Erythroblast (primary cell): ENCODE measurements around the gene SORL1-AS1.
"Not testable (repeated sequence)": the region's sequence is repeated elsewhere in the genome, so short reads cannot be mapped to it uniquely, and the experiment has no call there.

ENCODE experiments used
- DNase-seq, 2 experiments: peaks; one replicate each; lab custom pipeline; 2025; lab: John Stamatoyannopoulos, UW
- GATA1 ChIP-seq: IDR thresholded peaks from 2 replicates; pipeline ENCODE4 v1.6.1; 2011; ENCODE audit warnings: low read depth, mild to moderate bottlenecking, control low read depth, low read length, moderate library complexity
- POLR2A ChIP-seq: IDR thresholded peaks from 2 replicates; pipeline ENCODE4 v1.6.1; 2011; ENCODE audit warnings: mild to moderate bottlenecking, low read length

The SORL1-AS1 gene

DNA sequence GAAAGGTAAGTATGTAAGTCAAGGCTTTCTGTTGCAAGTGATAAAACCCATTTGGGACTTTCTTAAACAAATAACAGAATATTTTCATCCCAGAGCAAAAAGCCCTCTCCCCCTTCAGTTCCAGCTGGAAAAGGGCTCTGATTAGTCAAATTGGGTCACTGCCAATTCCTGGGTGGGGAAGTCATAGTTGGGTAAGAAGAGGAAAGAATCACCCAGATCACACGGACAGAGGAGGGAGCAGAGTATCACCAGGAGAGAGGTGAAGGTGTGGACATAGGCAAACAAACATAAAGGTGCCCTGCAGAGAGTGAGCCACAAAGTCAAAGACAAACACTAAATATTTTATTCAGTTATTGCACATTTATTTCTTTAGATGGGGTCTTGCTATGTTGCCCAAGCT lies 36.9 kb downstream of the SORL1-AS1 start:
- TF ChIP-seq GATA1 = no peak
- TF ChIP-seq POLR2A = no peak
- no peak for DNase-seq

DNA sequence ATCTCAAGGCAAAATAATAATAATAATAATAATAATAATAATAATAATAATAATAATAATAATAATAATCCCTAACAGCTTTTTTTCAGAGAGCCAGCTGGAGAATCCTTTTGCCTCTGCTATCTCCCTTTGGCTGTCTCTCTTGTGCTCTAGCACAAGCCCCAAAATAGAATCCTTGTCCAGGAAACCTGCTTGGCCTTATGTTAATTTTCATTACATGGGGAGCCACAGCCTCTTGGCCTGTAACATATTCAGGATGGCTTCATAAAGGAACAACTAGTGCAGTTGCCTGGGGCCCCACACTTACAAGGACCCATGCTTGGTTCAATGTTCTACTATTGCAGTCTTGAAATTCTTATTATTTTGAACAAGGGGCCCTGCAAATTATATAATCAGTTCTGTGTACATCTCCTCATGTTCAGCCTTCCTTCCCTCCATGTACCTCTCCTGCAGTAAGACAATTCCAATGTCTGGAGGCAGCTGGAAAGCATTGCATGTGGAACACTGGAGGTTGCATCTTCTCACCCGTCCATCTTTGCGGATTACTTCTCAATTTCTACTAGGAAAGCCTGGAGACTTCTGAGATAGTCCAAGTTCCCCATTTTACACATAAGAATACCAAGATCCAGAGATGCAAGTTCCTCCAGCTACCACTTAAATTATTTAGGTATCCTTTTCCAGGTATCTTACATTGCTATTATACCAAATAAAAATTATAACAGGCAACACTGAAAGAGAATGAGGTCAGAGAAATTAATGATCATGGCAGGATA lies 38.4 kb downstream of the SORL1-AS1 start:
- DNase-seq = no peak
- TF ChIP-seq GATA1 = no peak
- no peak for TF ChIP-seq POLR2A

DNA sequence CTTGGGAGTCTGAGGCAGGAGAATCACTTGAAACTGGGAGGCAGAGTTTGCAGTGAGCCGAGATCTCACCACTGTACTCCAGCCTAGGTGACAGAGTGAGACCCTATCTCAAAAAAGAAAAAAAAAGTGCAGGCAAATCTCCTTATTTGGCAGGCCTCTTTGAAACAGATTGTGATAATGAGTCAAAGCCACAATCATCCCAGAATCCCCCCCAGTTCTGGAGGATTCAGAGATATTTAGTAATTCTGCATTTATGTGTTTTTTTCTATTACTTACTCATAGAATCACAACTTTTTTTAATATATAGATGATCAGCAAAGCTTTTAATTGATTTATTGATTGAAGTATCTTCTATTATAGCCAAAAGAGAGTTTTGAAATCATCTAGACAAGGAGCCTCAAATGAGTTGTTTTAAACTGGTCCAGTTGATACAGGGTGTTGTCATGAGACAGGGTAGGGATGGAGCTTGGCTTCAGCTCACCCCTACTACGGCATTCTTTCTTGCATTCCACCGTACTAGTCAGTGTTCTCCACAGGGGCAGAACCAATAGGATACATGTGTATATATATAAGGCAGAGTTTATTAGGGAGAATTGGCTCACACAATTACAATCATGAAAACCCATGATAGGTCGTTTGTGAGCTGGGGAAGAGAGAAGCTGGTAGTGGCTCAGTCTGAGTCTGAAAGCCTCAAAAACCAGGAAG lies 39.9 kb downstream of the SORL1-AS1 start:
- TF ChIP-seq GATA1 (no peak), POLR2A (no peak)

DNA sequence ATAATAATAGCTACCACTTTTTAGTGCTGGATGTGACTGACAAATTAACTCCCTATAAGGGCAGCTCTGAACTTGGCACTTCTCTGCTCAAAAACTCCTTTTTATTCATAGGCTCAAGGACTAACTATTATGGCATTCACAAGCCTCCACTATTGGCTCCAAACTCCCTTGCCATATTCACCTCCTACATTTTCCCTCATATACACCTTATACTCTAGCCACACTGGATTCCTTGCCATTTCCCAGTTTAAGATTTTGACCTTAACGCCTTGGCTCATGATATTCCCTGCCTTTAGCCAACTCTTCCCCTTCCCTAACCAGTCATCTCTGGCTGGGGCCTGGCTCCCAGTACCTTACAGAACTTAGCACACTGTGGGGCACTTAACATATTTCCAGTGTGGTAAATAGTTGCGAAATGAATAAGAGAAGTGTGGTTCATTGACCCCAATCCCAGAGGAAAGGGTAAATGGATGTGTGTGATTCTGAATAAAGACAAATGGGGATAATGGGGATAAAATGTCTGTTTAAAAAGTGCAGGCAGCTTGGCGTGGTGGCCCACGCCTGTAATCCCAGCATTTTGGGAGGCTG lies 40.7 kb downstream of the SORL1-AS1 start:
- no peak for TF ChIP-seq POLR2A
- no peak for DNase-seq

More for the DNA sequence above, 39.9 kb downstream of the SORL1-AS1 start:
- DNase-seq = no peak

- not testable (repeated sequence) for DNase-seq
Observed at GRCh38 chr11:121411330-121411729, 41.4 kb downstream of the SORL1-AS1 start.

DNA sequence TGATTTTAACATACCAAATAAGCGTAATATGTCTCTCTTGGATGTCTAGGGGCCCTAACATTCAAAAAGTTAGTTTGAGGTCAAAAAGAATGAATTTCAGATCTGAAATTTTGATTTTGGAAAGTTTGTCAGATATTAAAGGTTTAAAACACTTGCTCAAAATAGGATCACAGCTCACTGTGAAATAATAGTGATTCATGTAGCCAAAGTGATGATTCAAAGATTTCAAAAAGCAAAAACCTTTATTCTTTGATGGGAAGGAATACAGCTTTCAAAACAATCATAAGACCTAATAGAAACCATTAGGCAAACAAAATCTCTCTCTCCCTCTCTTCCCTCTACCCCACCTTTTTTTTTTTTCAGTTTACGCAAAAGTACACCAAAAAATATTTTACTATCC lies 42.7 kb downstream of the SORL1-AS1 start:
- DNase-seq = not testable (repeated sequence)

GRCh38 chr11:121408830-121409229 lies 43.9 kb downstream of the SORL1-AS1 start:
- no peak for DNase-seq
- TF ChIP-seq GATA1 = no peak
- no peak for TF ChIP-seq POLR2A

- TF ChIP-seq GATA1 = no peak
- TF ChIP-seq POLR2A = no peak
- no peak for DNase-seq
Observed at GRCh38 chr11:121406291-121406690, 46.5 kb downstream of the SORL1-AS1 start.

- DNase-seq = no peak
- no peak for TF ChIP-seq POLR2A
- TF ChIP-seq GATA1 = no peak
Observed at GRCh38 chr11:121405646-121406045, 47.1 kb downstream of the SORL1-AS1 start.

DNA sequence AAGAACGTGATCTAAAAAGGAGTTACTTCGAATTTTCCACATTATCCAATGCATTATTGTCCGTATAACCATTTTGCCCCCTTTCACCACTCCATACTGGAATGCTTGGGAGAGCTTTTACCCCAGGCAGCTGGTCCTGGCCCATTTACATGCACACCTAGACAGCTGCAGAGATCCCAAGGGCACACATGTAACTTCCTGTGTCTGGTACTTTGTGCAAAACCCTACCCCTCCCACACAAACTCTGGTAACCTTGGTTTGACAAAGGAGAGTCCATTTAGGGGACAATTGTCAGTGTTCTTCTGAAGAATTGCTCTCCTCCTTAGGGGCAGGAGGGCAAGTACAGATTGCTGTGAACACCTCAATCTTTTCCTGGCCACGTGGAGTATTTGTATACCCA lies 58.0 kb downstream of the SORL1-AS1 start:
- TF ChIP-seq POLR2A = no peak
- TF ChIP-seq GATA1 = no peak

DNA sequence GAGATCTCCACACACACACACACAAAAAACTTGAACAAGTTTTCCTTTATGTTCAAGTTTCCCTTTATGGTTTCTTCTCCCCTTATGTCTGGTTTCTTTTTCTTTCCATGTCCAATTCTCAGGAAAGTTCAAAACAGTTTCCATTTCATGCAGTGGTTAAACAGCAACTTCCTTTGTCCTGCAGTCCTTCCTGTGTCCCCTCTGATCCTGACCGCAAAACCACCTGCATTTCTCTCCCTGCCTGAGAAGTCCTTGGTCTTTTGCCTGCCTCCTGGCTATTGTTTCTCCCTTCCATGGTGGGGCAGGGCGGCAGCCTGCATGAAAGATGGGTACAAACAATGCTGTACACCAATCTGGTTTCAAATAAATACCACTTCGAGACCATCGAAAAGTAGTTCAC lies 58.9 kb downstream of the SORL1-AS1 start:
- TF ChIP-seq POLR2A (no peak), GATA1 (no peak)
- no peak for DNase-seq

More for the DNA sequence above, 58.0 kb downstream of the SORL1-AS1 start:
- no peak for DNase-seq

GRCh38 chr11:121391914-121392313 lies 60.9 kb downstream of the SORL1-AS1 start:
- no peak for TF ChIP-seq GATA1
- TF ChIP-seq POLR2A = no peak

DNA sequence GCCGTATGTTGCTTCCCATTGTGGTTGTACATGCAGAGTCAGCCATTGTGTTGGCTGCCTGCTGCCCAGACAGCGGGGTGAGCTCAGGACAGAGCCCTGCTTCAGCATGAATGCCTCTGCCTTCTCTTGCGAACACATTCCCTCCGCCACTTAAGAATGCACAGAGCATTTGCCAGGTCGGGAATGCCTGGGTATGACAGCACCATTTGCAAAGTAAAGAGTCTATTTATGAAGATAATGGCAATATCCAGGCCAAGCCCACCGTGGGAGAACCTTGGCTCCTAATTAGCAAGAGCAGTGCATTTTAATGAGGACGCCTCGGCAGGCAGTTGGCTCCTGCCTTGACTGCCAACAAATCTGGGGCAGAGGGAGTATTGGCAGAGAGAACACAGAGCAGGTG lies 63.1 kb downstream of the SORL1-AS1 start:
- TF ChIP-seq GATA1 (no peak), POLR2A (no peak)
- DNase-seq = no peak

More at GRCh38 chr11:121391914-121392313, 60.9 kb downstream of the SORL1-AS1 start:
- DNase-seq = peak; percentile 32 to 46
